SKM-1 treated with dmso at 0.1 percent for 144 hours (cell line): ENCODE data around the gene ZNF740.

Experiments
- DNase-seq: peaks from one replicate; lab custom pipeline; 2025; ENCODE audit not compliant: unreplicated experiment; lab: John Stamatoyannopoulos, UW

Gene ZNF740

DNA sequence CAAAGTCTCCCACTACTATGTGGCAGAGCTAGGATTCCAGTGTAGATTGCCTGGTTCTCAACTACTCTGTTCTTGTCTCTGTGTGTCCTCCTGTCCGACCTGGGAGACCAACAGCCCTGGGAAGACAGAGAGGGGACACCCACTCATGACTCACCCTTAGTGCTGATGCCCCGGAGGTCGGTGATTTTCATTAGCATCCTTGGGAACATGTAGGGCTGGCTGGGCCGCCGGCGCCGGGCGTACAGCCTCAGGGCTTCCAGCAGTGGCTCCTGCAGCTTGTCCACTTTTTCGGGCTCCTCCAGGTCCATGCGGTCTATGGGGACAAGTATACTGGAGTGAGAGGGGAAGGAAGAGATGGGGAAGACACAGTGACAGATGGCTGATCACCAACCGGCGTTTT is 32.4 kb downstream of the ZNF740 start:
- no peak for DNase-seq

DNA sequence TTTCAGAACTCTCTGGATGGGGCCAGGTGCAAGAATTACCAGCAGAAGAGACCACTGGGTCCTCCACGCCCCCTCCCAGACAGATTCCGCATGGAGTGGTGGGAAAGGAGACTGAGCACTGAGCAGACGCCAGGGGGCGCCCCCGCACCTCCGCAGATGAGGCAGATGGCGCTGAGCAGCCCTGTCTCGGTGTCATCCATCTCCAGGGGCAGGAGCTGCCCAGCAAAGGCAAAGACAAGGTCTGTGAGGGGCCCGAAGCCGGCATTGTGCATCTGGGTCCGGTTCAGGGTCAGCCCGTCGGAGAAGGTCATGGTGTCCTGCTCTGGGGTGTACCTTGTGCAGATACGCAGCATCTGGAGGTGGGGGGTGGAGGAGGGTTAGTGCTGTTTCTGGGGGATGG is 32.8 kb downstream of the ZNF740 start:
- DNase-seq, result no peak

DNA sequence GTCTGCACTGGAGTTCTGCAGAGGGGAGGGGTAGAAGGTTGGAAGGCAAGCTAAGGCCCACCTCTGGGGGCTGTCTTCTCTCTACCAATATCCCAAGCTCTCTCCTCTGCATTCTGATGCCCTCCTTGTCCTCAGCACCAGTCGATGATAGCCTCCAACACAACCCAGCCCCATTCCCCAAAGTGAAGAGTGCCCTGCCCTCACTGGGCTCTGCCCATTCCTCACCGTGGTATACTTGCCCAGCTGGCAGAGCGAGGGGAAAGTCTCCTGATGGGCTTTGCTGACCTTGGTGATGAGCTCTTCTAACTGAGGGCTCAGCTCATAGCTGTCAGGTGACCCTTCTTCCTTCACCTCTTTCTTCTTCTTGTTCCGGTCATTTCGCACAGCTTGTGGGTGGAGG is 33.7 kb downstream of the ZNF740 start:
- no peak for DNase-seq

DNA sequence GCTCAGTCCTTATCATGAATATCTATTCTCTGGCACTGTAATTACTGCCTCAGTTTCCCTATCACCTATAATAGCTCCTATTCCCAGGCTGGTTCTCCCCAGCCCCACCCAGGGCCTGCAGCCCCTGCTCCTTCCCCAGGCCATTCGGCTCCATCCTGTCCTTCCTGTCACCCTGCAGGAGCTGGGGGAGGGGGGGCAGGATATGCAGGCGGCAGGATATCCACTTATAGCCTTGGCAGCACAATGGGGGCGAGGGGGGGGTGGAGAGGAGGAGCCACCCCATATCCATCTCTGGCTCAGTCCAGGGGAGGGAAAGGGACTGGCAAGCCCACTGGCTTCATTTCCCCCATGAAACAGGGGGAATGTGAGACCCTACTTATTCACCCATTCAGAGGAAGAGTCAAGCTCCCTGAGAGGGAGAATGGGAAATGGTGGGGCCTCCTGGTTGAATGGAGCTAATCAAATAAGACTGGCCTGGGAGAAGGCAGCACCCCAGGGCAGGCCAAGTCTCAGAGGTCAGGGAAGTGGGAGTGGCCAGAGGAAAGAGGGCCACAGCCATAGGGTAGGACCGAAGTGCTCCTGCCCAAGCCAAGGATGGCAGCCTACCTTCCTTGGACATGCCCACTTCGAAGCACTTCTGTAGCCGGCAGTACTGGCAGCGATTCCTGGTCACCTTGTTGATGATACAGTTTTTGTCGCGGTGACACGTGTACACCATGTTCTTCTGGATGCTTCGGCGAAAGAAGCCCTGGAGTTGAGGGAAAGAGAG is 34.3 kb downstream of the ZNF740 start:
- no peak for DNase-seq

DNA sequence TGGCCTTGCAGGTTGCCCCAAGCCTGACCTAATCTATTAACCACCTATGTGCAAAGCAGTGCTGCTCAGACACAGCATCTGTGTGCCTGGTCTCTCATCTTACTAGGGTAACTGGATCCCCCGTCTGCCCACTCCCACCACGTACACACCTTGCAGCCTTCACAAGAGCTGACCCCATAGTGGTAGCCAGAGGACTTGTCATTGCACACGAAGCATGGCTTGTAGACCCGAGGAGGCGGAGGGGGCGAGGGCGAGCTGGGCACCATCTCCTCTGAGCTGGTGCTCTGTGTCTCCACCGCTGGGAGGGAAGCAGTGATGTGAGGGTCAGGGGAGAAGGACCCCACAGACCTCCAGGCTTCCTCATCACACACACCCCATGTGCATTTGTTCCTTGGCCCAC is 35.0 kb downstream of the ZNF740 start:
- no peak for DNase-seq

DNA sequence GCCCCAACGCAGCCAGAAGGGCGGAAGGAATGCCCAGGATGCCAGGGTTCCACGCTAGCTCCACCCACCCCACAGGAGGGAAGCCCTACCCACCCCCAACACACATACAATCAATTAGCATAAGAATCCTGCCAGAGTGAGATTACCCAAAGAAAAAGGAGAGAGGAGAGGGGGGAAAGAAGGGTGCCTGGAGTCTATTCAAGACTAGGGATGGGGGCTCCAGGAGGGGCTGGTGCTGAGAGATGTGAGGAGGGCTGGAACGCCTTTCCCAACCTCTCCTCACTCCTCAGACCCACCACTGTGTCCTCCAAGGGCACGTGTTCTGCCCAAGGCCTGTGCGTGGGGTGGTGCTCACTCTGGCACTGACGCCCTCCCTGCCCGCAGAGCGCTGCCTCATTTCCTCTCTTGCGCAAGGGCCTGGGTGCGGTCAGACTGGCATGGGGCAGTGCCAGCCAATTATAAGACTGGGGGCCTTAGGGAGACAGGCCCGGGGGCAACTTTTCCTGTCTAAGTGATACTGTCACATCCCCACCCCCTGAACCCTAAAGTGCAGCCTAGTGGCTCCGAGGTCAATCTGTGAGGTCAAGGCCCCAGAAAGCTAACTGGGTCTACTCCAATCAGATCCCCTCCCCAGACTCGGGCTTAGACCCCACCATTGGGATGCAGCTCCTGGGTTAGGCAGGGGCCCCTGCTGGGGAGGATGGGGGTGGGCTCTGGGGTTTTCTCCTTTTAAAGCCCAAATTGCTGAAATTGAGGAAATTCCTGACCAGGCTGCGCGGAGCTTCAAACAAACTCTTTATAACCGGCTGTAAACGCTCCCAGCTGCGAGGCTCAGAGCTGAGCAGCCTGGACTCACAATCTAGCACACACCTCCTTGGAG is 36.8 kb downstream of the ZNF740 start:
- no peak for DNase-seq

DNA sequence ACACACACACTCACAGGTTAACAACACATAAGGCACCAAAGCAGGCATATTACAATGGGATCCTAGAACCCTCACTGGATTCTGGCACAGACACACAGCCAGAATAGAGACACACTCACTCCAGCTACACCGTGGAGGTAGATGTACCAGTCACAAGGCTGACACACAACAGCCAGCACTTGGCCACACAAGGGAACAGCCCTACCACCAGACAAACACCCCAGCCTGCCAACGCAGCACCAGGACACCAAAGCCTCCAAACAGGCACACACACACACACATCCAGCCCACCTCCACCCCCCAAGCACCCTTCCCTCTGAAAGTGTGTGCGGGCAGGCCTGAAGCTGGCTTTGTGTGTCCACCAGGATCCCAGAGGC is 37.4 kb downstream of the ZNF740 start:
- no peak for DNase-seq

DNA sequence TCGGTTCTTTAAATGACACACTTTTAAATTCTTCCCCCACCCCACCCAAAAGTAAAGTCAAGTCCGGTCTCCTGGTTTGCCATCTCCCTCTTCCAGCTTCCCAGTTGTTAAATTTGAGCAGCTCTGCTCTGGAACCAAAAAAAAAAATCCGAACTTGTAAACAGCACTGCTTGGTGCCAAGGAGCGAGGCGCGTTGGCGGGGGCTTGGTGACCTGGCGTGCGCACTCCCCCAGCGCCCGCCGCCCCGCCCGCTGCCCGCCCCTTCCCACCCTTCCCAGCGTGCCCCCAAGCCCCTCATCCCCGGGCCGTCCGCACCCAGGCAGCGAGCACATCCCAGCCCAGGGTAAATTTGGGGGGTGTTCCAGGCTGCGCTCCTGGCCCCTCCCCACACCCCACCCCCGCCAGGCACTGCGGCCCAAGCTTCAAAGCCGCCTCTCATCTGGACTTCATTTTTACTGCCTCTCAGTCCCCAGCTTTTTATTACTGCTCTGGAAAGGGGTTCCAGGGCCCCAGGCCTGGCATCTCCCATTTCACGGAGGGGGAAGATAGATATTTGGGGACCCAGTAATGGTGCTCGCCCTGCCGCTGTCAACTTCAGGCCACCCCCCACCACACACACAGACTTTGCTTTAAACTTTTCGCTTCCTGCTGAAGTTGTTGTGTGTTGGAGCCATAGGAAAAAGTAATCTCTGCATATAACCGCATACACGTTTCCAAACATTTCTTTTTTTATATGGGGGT is 38.2 kb downstream of the ZNF740 start:
- no peak for DNase-seq

DNA sequence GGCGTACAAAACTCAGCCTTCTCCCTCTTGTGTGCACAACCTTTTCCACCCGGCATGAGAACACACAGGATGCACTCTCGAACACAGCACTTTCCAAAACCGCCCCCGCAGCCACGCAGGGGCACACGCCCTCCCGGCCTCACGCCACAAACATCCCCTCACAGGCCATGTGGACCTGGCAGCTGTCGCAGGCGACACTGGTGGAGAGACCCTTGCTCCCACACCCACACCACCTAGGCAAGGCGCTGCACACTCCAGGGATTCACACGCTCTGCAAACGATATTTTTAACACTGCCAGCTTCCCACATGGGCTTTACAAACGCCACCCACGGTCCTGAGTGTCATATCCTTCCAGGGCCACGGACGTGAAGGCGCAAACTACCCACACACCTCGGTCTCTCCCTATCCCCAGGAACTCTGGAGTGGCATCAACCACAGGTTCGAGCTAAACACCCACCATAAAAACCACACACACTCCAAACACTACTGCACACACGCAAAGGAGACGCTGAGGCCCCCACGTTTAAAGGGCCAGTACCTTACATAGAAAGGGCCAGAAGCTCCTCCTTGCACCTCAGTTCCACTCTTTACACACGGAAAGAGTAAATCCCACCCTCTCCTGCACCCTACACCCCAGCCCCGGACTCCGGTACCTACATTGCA is 38.9 kb downstream of the ZNF740 start:
- no peak for DNase-seq

DNA sequence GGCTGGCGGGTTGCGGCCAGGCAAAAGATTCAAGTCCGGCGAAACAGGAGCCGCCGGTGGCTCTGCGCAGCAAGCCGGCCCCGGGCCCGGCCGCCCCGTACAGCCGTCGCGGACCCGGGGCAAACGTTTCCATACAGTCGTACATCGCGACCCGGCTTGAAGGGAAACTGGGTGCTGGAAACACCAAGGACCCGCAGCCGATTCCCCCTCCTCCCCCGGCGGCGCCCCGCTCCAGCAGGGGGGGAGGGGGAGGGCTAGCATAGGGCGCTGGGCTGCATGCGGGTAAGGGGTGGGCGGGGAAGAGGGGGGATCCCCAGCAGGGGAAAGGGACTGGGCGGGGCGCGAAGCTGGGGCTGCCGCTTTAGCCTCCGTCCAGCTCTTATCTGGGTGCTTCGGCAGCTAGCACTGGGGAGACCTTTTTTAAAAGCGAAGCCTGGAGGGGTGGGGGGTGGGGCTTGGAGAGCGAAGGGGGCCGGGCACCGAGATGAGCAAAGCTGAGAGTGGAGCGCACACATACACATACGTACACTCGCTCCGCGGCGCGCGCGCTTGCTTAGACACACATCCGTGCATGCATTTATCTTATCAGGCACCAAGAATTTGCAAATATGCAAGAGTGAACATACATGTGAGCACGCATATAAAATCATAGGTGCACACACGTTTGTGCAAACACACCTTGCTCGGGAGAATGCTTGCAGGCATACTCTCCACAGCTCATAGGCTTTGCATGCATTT is 39.6 kb downstream of the ZNF740 start:
- DNase-seq, result no peak

DNA sequence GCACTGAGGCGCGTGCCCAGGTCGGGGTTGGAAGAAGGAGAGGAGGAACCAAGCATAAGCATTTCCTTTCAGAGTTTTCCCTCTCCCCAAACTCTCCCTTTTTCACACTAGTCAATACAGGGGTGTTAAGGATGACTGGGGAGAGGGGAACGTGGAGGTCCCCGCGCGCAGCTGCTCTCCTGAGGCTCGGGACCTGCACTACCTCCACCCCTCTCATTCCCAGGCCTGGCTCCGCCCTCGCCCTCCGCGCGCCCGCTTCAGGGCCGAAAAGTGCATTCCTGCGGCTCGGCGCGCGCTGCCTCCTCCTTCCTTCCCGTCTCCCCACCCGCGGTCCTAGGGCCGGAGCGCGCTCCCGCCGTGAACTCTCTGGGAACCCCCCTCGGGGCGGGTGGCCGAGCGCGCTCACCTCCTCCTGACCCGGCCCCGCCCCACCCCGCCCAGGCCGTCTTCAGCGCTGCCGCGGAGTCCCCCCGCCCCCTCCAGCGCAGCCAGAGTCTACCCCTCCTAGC is 40.2 kb downstream of the ZNF740 start:
- peak; percentile 59 for DNase-seq

DNA sequence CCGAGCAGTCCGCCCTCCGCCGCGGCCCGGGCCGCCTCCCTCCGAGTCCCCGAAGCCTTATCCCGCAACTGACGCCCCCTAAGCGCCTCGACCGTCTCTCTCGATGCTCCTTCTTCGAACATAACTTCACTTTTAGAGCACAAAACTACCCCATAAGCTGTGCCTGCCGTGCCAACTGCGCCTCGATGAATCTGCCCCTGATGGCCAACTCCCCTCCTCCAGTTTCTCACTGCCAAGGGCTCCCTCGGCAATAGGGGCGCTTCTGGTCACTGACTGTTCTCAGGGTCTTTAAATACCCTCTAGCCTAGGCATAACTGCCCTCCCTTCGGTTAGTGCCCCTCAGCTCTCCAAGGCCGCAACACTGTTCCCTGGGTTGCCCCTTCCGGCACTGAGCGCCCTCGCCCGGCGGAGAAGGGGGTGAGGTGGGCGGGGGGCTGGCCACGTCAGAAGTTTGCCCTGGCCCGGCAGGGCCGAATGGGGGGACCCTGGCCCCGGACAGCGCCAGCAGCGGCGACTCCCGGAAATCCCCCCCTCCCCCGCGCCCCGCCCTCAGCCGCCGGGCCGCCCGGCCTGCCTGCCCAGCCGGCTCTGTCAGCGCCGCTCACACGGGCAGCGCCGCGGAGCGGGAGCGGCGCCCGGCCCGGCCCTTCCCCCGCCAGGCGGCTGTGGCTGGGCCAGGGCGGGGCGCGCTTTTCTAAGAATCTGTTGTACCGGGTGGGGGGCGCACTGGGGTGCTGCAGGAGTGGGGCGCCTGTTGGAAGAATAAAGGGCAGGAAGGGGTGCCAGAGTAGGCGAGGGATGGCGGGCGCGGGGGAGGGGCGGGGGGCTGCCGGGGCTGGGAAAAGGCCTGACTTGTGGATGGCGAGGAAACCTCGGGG is 40.9 kb downstream of the ZNF740 start:
- DNase-seq, result no peak

DNA sequence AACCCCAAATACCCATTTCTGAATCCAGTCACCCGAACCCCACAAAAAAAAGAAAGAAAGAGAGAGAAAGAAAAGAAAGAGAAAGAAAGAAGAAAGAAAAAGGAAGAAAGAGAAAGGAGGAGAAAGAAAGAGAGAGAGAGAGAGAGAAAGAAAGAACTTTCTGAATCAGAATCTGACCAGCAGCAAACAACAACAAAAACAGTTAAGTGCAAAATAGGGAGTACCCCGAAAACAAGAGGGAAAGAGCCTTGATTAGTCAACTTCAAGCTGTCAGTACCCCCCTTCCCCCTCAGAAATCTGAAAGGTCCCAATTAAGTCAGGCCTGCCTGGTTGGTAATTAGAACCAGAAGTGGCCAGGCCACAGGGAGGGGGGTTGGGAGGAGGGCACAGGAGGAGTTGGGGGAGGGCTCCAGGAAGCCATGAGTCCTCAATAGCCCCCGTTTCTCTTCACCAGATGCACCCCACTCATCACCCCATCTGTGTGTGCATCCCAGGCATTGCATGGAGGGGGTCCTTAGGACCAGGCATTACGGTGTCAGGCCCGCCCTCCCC is 41.7 kb downstream of the ZNF740 start:
- no peak for DNase-seq

DNA sequence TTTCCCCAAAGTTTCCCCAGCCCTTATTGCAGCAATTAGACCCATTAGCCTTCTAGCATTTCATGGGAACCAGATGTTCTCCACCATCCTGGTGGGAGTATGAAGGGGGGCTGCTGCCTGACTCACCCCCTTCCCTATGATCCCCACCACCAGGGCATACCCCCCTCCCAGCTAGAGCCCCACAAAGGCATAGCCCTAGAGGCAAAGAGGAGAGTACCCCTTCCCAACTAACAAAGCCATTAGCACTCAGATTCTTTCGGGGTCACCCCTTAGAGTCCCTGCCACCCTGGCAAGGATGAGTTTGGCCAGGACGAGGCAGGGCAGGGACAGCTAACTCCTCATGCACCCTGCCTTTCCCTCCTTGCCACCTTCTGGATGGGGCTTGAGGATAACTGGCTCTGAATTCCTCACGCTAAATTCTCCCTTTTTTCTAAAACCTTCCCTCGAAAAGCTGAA is 42.3 kb downstream of the ZNF740 start:
- no peak for DNase-seq

DNA sequence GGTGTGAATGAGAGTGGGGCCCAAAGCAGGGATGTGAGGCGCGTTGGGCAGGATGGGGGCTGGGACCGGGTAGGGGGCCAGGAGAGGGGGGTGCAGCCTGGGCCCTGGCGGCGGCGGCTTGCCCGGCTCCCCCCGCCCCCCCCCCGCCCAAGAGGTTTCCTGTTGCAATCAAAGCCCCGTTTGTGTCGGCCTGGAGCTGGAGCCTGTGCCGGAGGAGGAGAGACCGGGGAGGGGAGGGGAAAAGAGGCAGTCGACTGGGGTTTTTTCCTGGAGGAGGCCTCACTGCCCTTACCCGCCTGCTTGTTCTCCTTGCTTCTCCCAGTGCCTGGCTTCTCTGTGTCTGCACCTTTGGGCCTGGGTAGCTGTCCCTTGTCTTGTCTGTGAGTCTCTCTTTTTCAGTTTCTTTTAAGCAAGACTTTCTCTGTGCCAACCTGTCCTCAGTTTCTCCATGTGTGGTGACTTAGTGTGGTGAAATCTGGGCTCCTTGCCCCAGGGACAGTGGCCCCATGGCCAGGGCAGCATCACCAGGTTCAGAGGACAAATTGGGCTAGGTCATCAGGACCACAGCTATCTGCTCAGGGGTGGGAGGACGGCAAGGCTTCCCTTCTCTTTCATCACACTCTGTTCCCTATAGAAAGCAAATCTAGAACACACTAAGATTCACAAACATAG is 43.0 kb downstream of the ZNF740 start:
- DNase-seq, result no peak

DNA sequence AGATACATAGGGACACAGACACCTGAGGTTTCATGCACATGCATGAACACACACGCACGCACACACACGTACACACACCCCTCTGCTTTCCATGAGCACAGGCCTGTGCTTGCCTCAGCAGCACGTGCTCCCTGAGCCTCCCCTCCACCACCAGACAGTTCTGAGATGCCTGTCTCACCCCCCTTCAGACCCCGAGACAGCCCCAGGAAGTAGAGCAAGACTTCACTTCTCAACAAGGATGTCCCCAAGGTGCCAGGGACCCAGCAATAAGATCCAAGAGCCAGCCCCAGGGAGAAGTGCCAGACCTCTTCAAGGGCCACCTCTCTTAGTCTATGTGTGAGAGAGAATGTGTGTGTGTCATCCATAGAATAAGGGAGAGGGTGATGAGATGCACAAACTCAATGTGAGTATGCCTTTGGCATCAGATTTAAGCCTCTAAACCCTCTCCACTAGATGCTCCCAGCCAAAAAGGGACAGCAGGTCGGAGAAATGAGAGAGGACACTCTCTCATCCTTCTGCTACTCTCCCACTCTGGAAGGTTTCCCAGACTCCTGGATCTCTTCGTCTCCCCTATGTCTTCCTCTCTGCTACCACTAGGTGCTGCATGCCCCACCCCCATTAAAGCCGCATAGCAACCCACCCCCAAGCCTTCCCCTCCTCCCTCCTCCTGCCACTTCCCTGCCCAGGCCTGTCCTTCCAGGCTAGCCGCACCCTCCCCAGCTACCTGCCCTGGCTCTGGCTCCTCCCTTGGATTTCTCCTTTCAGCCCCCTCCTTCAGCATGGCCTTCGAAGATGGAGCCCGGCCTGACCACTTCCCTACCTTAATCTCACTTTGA is 43.8 kb downstream of the ZNF740 start:
- no peak for DNase-seq

DNA sequence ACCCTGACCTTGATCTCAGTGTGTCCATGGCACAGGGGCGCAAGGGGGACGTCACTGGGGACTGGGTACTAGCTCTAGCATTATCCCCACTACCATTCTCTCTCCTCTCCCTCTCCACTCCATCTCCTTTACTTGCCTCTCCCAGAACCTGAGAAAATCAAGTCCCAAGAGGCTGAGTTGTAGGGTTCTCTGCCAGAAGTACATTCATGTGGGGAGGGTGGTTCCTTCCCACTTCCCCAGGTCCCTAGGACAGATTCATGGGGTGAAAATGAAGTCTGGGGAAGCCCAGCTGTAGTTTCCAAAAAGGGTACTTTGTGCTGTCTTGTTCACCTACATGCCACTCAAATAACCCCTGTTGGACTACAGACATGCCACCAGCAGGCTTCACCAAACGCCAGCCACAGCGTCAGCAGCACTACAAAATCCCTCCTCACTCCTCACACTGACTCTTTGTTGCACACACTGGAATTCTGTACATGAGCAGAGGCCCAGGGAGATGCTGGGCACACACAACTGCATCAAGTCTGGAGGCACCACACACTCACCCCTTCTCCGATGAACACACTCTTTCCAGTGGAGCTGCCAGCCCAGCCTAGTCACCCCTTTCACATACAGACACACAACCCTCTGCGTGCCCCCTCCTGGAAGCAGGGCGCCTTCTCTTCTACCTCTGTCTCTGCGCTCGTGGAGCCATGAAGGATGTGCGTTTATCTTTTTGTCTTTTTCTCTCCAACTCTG is 44.5 kb downstream of the ZNF740 start:
- DNase-seq, result no peak
